ENCODE results near the gene THAP11. TPM values are rescaled to one million over a fixed set of nuclear protein-coding genes. Genes with fewer than 3 reads are reported as not detected.
A peak's percentile ranks its signal among the peaks of the same experiment; 100 is the strongest.

Gene THAP11
- total and polyA plus RNA-seq, 2 experiments from 2014 or later = 37.3 to 115 TPM

- TF ChIP-seq ZNF462 (CRISPR knock-in tag; IDR thresholded peaks at IDR 0.05) (no peak), EZH2 (IDR thresholded peaks at IDR 0.05; ENCODE audit: low read depth, unreplicated experiment) (no peak)
These were observed 19.8 kb downstream of the THAP11 start (continued) for GRCh38 chr16:67861877-67862276.

GRCh38 chr16:67862623-67863583 is 20.8 kb downstream of the THAP11 start:
- Histone ChIP-seq H3K79me2 (replicated peaks; ENCODE audit: insufficient read depth) (peaks cover 76% of the 10 kb centered on the region), H4K20me1 (replicated peaks; ENCODE audit: insufficient read depth) (peaks cover 54% of the 10 kb centered on the region), H2AFZ (no peak overlapping the region), H3F3A (replicated peaks; ENCODE audit: low read depth) (peaks cover 13% of the 10 kb centered on the region), H3K4me2 (no peak overlapping the region), H3K4me3 (no peak overlapping the region), H3K36me3 (ENCODE audit: insufficient read depth) (peaks cover 28% of the 10 kb centered on the region), H3K27ac (ENCODE audit: low read depth) (peak overlapping the region; percentile 69; the same call in 1 of the 2 replicates), H3K4me1 (ENCODE audit: insufficient read depth) (peaks cover 4% of the 10 kb centered on the region; the same call in 1 of the 2 replicates), H3K27me3 (ENCODE audit: insufficient read depth) (no peaks in the 10 kb centered on the region), H3K9me2 (ENCODE audit: insufficient read depth) (no peaks in the 10 kb centered on the region)
- Mint-ChIP-seq H3K4me3 (no peak overlapping the region), H3K27me3 (ENCODE audit: insufficient read depth, low read depth, poor library complexity) (peaks cover 3% of the 10 kb centered on the region), H3K4me1 (peaks cover 20% of the 10 kb centered on the region), H3K9me3 (no peaks in the 10 kb centered on the region), H3K27ac (peak overlapping the region; percentile 46; the same call in 1 of the 2 replicates), H3K36me3 (ENCODE audit: low read depth) (peaks cover 62% of the 10 kb centered on the region)
- DNase-seq (ENCODE audit: low spot score) = no peak
- ATAC-seq = peak; percentile 18; the same call in 2 of the 3 replicates
- TF ChIP-seq EZH2phosphoT487 (IDR thresholded peaks at IDR 0.05; ENCODE audit: unreplicated experiment) (no peak), ZNF331 (CRISPR knock-in tag; IDR thresholded peaks at IDR 0.05; ENCODE audit: low read depth) (no peak), CREB1 (CRISPR knock-in tag; IDR thresholded peaks at IDR 0.05; ENCODE audit: low read depth) (no peak), ZNF114 (CRISPR knock-in tag; IDR thresholded peaks at IDR 0.05) (no peak), POLR2AphosphoS5 (IDR thresholded peaks at IDR 0.05; ENCODE audit: low read depth) (no peak), ETS1 (IDR thresholded peaks at IDR 0.05) (no peak), EZH2 (IDR thresholded peaks at IDR 0.05; ENCODE audit: low read depth, unreplicated experiment) (no peak), NANOG (IDR thresholded peaks at IDR 0.05; ENCODE audit: borderline replicate concordance) (no peak), CTCF (conservative IDR thresholded peaks at IDR 0.05; ENCODE audit: low read depth in 2 of 2) (no peak), JUNB (IDR thresholded peaks at IDR 0.05; ENCODE audit: unreplicated experiment) (no peak)
